Smooth muscle cell (in vitro differentiated cells): ENCODE data around the gene ZNF425. TPM values are rescaled to one million over a fixed set of nuclear protein-coding genes. Genes with fewer than 3 reads are reported as not detected.

ENCODE experiments used
- DNase-seq: peaks from one replicate; lab custom pipeline; 2025; ENCODE audit not compliant: unreplicated experiment; lab: John Stamatoyannopoulos, UW
- H2AFZ ChIP-seq: fragments of 200-600 bp; sonication (generic); 2 replicates; pipeline ENCODE4 v1.6.0; 2016; ENCODE audit warnings: antibody characterized with exemption, low read depth, mild to moderate bottlenecking
- H3F3A ChIP-seq: fragments of 200-600 bp; sonication (generic); 2 replicates; pipeline ENCODE4 v1.6.0; 2017; ENCODE audit warnings: antibody characterized with exemption, low read depth
- H3K27ac ChIP-seq: fragments of 200-600 bp; sonication (generic); 2 replicates; pipeline ENCODE4 v1.5.1; 2016; ENCODE audit warnings: low read depth, mild to moderate bottlenecking
- H3K27me3 ChIP-seq: fragments of 200-600 bp; sonication (generic); 2 replicates; pipeline ENCODE4 v1.6.1; 2016; ENCODE audit warnings: low read depth, mild to moderate bottlenecking
- H3K36me3 ChIP-seq: fragments of 200-600 bp; sonication (generic); 2 replicates; pipeline ENCODE4 v1.5.1; 2016; ENCODE audit warnings: low read depth
- H3K4me1 ChIP-seq: fragments of 200-600 bp; sonication (generic); 2 replicates; pipeline ENCODE4 v1.5.1; 2016; ENCODE audit warnings: low read depth
- H3K4me2 ChIP-seq: fragments of 200-600 bp; sonication (generic); 2 replicates; pipeline ENCODE4 v1.6.0; 2016; ENCODE audit warnings: mild to moderate bottlenecking
- H3K4me3 ChIP-seq: fragments of 200-600 bp; sonication (generic); 2 replicates; pipeline ENCODE4 v1.5.1; 2016; ENCODE audit warnings: mild to moderate bottlenecking
- H3K79me2 ChIP-seq: fragments of 200-600 bp; sonication (generic); 2 replicates; pipeline ENCODE4 v1.6.0; 2016; ENCODE audit warnings: low read depth, mild to moderate bottlenecking
- H3K9ac ChIP-seq: fragments of 200-600 bp; sonication (generic); 2 replicates; pipeline ENCODE4 v1.6.0; 2016; ENCODE audit warnings: low read depth
- H3K9me3 ChIP-seq: fragments of 200-600 bp; sonication (generic); replicated peaks from 2 replicates; pipeline ENCODE4 v1.5.1; 2016; ENCODE audit warnings: low read depth
- H4K20me1 ChIP-seq: fragments of 200-600 bp; sonication (generic); 2 replicates; pipeline ENCODE4 v1.6.0; 2016; ENCODE audit warnings: low read depth
- WGBS: methylation state at CpG from one replicate; pipeline ENCODE4 v1.1.7; 2016; ENCODE audit warnings: low lambda C conversion rate; 5-methylcytosine and 5-hydroxymethylcytosine counted together
- polyA plus RNA-seq: library from polyadenylated mRNA; unstranded; fragments of >200 nt; fragmentation: Nextera tagmentation; extraction: Ambion mirVana; gene quantifications from 2 replicates; pipeline ENCODE4 v1.2.1, GENCODE V29; 2016
- total RNA-seq: library from RNA; depleted of rRNA; stranded (reverse); fragments of >200 nt; gene quantifications from 2 replicates; pipeline ENCODE4 v1.2.3, GENCODE V29; 2014
- TF ChIP-seq, protein P1 (sequence below): fragments of 200-600 bp; sonication (generic); IDR thresholded peaks from 2 replicates; pipeline ENCODE4 v1.5.1; 2017; ENCODE audit warnings: borderline replicate concordance, mild to moderate bottlenecking, antibody characterized with exemption; ENCODE audit not compliant: insufficient read depth, poor library complexity, severe bottlenecking

Gene ZNF425
- total and polyA plus RNA-seq, 2 experiments from 2014 or later: 4.3 to 4.5 TPM

DNA sequence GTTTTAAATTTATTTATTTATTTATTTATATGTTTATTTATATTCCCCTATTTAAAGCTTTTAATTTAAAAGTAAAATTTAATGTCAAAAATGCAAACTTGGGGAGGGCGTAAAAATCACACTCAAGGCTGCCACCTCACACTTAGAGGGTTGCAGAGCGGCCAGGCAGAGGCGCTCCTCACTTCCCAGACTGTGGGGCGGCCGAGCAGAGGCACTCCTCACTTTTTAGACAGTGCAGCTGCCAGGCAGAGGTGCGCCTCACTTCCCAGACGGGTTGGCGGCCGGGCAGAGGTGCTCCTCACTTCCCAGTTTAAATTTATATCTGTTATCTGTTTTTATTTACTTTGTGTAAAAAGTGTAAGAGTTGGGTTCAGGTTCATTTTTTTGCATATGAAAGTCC lies 10.0 kb upstream of the ZNF425 start:
- H3K27ac ChIP-seq: no peak overlapping the region
- no peak for DNase-seq
- WGBS: 95% methylated on average over 9 of the region's 9 CpGs
- H3K27me3 ChIP-seq: no peaks in the 10 kb centered on the region
- no peaks in the 10 kb centered on the region for H3K4me1 ChIP-seq
- no peaks in the 10 kb centered on the region for H3K79me2 ChIP-seq
- no peaks in the 10 kb centered on the region for H3F3A ChIP-seq
- H3K9me3 ChIP-seq: no peaks in the 10 kb centered on the region
- no peak overlapping the region for H3K9ac ChIP-seq
- no peak overlapping the region for H2AFZ ChIP-seq
- H3K36me3 ChIP-seq: peaks cover under 1% of the 10 kb centered on the region
- no peaks in the 10 kb centered on the region for H4K20me1 ChIP-seq
- TF ChIP-seq, protein P1, sequence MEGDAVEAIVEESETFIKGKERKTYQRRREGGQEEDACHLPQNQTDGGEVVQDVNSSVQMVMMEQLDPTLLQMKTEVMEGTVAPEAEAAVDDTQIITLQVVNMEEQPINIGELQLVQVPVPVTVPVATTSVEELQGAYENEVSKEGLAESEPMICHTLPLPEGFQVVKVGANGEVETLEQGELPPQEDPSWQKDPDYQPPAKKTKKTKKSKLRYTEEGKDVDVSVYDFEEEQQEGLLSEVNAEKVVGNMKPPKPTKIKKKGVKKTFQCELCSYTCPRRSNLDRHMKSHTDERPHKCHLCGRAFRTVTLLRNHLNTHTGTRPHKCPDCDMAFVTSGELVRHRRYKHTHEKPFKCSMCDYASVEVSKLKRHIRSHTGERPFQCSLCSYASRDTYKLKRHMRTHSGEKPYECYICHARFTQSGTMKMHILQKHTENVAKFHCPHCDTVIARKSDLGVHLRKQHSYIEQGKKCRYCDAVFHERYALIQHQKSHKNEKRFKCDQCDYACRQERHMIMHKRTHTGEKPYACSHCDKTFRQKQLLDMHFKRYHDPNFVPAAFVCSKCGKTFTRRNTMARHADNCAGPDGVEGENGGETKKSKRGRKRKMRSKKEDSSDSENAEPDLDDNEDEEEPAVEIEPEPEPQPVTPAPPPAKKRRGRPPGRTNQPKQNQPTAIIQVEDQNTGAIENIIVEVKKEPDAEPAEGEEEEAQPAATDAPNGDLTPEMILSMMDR: no peak
- H3K4me3 ChIP-seq: no peak overlapping the region
- H3K4me2 ChIP-seq: no peak overlapping the region

DNA sequence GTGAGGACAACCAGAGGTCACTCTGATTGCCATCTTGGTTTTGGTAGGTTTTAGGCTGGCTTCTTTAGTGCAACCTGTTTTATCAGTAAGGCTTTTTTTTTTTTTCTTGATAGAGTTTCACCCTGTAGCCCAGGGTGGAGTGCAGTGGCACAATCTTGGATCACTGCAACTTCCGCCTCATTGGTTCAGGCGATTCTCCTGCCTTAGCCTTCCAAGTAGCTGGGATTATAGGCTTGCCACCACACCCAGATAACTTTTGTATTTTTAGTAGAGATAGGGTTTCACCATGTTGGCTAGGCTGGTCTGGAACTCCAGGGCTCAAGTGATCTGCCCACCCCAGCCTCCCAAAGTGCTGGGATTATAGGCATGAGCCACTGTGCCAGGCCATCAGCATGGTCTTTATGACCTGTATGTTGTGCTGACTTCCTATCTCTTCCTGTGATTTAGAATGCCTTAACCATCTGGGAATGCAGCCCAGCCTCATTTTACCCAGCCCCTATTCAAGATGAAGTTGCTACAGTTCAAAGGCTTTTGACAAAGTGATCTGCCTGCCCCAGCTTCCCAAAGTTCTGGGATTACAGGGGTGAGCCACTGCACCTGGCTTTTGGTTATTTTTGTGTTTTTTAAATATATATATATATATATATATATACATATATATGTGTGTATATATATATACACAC lies 7.0 kb upstream of the ZNF425 start:
- H3K9ac ChIP-seq: no peak overlapping the region
- no peak overlapping the region for H3K27ac ChIP-seq
- no peak overlapping the region for H2AFZ ChIP-seq
- H3K36me3 ChIP-seq: peaks cover 10% of the 10 kb centered on the region
- TF ChIP-seq, protein P1: no peak
- no peaks in the 10 kb centered on the region for H3K4me1 ChIP-seq
- H3F3A ChIP-seq: peaks cover 2% of the 10 kb centered on the region
- no peak overlapping the region for H3K4me3 ChIP-seq
- H4K20me1 ChIP-seq: no peaks in the 10 kb centered on the region
- DNase-seq: no peak
- peaks cover 12% of the 10 kb centered on the region for H3K79me2 ChIP-seq
- 93% methylated on average over 2 of the region's 2 CpGs for WGBS
- H3K9me3 ChIP-seq: no peaks in the 10 kb centered on the region
- H3K27me3 ChIP-seq: no peaks in the 10 kb centered on the region
- H3K4me2 ChIP-seq: no peak overlapping the region

DNA sequence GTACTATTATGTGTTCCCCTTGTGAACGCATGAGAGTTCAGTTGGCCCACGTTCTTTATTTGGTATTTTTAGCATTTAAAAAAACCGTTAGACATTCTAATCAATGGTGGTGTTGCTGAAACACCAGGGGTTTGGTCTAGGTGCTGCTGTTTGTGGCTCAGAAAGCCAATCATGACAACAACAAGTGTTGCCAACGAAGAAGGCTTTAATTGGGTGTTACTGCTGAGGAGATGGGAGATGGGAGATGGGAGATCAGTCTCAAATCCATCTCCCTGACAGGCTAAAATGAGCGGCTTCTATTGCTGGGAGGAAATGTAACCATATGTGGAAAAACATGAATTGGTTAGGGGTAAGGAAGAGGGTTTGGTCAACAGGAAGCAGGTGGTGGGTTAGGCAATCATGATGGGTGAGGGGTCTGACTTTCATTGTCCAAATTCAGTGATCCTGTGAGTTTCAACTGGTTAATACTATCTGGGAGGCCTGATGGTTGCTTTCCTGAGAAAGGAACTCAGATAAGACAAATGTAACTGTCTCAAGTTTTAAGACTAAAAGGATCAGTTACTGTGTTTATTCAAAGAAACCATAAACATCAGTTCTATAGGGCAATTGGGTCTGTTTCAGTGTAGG lies 4.6 kb upstream of the ZNF425 start:
- Histone ChIP-seq H3K27me3 (no peaks in the 10 kb centered on the region), H3K9ac (no peak overlapping the region), H3K27ac (no peak overlapping the region), H2AFZ (no peak overlapping the region), H3F3A (peaks cover 9% of the 10 kb centered on the region), H3K9me3 (no peaks in the 10 kb centered on the region), H3K4me3 (no peak overlapping the region), H4K20me1 (no peaks in the 10 kb centered on the region), H3K79me2 (peaks cover 20% of the 10 kb centered on the region), H3K36me3 (peaks cover 10% of the 10 kb centered on the region), H3K4me1 (peaks cover 5% of the 10 kb centered on the region), H3K4me2 (no peak overlapping the region)
- TF ChIP-seq, protein P1: no peak
- no peak for DNase-seq
- WGBS: 97% methylated on average over 5 of the region's 5 CpGs
